GM18858 (cell line): Measurements from ENCODE around the gene PHIP.

Source experiments
- ATAC-seq: cut with Tn5 transposase; IDR thresholded peaks from one replicate; pipeline ENCODE4 v1.9.1; 2021; ENCODE audit not compliant: unreplicated experiment

The PHIP gene

GRCh38 chr6:79011940-79012339 is 66.1 kb downstream of the PHIP start:
- ATAC-seq = no peak

DNA sequence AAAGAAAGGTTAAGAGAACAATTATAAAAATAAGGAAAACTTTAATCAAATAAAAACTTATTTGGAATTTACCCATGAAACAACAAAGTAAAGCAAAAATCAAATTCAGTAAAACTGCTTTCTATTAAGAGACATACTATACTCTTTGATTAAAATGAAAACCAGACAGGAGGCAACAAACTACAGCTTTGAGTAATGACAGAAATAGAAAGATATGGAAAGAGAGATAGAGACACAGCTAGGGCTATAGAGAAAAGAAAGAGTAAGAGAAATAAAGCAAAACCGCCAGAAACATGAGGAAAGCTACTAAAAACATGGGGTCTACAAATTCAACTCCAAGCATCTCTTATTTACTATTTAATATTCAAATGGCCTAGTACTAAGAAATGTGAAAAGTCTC is 67.6 kb downstream of the PHIP start:
- ATAC-seq = no peak

GRCh38 chr6:79009819-79010218 is 68.2 kb downstream of the PHIP start:
- no peak for ATAC-seq

GRCh38 chr6:79005497-79005896 is 72.6 kb downstream of the PHIP start:
- no peak for ATAC-seq

DNA sequence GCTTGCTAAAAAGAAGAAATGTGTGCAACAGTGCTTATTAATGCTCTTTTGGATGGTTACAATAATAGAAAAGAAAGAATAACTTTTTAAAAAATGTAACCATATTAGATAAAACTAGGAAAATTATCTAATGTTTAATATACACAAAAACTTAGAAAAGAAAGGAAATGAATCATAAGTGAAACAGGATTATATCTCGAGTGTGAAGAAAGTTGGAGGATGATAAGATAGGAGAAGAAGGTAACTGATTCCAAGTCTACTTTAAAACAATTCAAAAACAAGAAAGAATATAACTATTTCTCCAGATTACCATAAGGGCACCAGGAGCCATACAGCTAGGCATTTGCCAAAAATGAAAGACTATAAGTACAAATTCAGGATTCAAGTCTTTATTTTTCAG is 73.0 kb downstream of the PHIP start:
- ATAC-seq = no peak

DNA sequence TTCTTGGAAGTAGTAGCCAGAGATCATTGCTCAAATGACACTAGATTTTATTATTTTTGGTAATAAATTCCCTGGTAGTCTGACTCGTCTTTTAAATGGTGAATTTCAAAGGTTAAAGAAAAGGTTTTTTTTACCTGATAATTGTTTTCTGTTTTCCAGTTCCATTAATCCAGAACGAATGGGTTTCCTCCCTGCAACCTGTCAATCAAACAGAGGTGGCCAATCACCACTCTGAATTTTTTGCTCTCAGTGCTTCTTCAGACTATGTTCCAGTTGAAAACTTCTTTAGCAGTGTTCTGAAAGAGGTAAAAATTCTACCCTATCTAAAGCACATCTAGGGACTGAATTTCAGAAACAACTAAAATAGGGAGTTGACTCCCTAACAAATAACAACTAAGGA is 73.8 kb downstream of the PHIP start:
- ATAC-seq = no peak

DNA sequence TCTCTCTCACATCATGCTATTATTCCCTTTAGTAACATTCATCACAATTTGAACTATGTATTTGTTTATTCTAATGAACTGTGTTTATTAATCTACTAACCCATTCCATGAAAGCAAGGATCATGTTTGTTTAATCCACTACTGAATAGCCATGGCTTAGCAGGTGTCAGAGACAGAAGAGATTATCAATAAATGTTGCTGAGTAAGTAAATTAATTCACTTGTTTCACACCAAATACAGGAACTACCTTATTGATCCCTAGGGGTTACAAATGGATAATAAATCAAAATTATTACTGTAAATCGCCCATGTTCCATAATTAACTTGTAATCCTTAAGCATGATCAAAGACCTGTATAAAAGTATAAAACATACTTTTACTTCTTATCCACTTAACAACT is 76.6 kb downstream of the PHIP start:
- ATAC-seq = no peak

- no peak for ATAC-seq
Observed at GRCh38 chr6:78999737-79000136, 78.3 kb downstream of the PHIP start.

DNA sequence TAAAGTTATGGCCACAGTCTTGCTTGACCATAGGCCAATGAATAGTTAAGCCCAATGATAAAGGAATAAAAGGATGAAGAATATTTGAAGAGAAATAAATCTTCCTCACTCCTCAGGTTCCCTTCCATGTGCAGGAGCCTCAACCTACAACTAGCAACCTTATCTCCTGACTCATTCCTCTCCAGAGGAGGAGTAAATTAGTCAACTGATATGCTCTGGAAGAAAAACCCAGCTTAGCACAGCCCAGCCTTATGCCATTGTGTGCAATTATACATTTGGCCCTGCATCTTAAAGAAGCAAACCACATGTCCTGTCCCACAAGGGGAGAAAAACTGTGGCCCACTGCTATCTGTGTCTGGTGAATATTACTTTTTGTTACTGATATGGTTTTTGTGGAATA is 82.1 kb downstream of the PHIP start:
- no peak for ATAC-seq

GRCh38 chr6:78995346-78995745 is 82.7 kb downstream of the PHIP start:
- no peak for ATAC-seq

GRCh38 chr6:78993955-78994354 is 84.1 kb downstream of the PHIP start:
- no peak for ATAC-seq

DNA sequence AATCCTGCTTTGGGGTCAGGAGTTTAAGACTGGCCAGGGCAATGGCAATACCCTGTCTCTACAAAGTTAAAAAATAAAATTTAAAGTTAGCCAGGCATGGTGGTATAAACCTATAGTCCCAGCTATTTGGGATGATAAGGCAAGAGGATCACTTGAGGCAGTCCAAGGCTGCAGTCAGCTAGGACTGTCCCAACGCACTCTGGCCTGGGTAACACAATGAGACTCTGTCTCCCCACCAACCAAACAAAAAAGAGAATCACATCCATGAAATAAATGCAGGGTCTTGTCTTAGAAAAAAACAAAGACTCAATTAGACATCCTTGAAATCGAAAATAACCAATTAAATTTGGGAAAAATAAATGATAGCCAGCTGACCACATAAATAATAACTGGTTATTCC is 88.9 kb downstream of the PHIP start:
- no peak for ATAC-seq

- no peak for ATAC-seq
Observed at GRCh38 chr6:78986161-78986560, 91.9 kb downstream of the PHIP start.

DNA sequence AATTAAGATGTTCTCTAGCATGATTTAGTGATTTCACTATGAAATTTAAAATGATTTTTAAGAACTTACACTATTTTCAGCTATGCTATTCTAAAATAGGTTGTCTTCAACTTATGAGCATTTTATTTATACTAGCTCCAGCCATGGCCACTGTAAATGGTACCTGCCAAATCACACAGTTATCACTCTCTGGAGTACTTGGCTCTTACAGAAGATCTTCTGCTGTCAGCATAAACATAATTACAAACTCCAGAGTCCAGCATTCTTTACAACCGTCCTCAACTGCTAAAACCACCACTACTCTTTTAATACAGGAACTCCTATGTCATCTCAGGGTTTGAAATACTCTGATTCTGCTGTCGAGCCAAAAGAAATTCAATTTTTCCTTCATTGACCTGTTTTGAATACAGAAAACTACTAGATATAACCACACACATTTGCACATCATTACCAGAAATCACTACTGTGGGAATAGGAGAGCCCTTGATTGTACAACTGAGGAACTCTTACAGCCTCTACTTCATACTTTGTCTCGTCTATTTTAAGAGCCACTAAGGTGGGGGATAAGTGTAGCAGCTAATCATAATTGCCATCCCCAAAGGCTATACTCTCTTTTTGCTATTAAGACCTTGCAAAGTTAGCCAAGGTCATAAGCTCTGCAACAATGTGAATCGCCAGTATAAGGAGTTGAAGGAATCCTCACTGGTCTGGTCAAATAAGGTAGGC is 93.7 kb downstream of the PHIP start:
- no peak for ATAC-seq

DNA sequence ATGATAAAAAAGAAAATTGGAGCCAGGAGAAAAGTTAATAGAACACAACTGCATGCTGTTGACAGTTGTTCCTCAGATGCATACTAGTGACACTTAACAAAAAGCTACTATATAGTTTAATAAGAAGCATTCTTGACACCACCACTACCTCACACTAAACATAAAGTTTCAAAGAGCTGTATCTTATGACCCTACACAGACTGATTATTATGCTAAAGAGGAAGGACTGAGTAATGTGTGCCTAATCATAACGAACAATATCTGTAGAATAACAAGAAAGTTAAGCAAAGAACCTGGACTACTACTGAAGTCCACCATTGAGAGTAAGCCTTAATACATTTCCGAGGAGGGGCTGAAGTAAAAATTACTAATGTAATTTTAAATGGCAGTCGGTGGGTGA is 110.9 kb downstream of the PHIP start:
- no peak for ATAC-seq

- no peak for ATAC-seq
Observed at GRCh38 chr6:78966542-78966941, 111.5 kb downstream of the PHIP start.

DNA sequence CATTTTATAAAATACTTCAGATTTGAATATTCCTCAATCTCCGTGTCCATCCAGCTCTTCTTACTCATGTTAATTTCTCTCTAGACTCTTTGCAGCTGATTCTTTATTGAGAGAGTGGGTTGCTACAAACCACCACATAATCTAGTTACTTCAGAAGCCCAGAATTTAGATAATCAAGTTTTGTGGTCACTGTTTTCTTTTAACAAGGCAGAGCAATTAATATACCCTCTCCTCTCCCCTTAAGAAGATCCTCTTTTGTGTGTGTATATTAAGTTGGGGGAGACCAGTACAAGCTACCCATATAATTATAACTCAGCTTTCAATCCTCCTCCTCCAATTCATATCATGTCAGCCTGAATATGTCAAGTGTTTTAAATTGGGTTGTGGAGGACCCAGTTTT is 115.6 kb downstream of the PHIP start:
- no peak for ATAC-seq

DNA sequence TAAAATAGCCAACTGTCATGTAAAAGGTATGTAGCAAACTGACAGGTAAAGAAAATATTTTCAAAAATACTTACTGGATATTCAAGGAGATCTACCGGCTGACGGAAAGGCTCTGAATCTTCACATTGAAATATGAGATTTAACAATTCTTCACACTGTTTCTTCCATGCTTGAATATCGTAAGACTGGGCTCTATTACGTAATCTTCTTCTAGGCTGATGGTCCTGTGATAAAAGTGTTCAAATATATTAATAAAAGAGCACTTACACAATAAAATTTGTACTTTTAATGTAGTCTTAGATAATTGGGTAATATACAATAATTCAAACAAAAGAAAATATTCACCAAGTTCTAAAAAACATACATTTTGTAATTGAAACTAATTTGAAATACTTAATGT is 123.3 kb downstream of the PHIP start:
- ATAC-seq = no peak

DNA sequence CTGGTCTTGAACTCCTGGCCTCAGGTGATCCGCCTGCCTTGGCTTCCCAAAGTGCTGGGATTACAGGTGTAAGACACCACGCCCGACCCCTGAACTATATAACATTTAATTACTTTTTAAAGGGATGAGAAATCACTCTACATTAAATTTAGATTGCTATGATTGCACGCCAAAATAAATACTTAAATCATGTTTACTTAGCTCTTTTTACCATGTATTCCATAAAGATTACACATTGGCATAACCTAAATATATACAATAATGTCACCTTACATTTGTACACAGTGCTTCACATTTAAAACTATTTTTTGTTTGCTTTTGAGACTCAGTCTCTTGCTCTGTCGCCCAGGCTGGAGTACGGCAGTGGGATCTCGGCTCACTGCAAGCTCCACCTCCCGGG is 124.3 kb downstream of the PHIP start:
- ATAC-seq = no peak

GRCh38 chr6:78952362-78952761 is 125.7 kb downstream of the PHIP start:
- ATAC-seq = no peak

DNA sequence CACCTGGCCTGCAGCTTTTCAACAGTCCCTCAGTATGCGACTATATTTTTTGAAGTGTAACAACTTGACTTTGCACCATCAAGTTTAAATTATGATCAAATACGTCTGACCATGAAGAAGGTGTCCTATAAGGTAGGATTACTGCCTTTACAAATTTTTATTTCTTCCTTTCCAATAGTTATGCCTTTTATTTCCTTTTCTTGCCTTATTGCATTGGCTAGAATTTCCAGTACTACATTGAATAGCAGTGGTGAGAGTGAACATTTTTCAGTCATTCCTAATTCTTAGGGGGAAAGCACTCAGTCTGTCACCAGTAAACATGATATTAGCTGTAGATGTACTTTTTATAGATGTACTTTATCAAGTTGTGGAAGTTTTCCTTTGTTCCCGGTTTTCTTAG is 129.3 kb downstream of the PHIP start:
- no peak for ATAC-seq

GRCh38 chr6:78947962-78948361 is 130.1 kb downstream of the PHIP start:
- no peak for ATAC-seq

DNA sequence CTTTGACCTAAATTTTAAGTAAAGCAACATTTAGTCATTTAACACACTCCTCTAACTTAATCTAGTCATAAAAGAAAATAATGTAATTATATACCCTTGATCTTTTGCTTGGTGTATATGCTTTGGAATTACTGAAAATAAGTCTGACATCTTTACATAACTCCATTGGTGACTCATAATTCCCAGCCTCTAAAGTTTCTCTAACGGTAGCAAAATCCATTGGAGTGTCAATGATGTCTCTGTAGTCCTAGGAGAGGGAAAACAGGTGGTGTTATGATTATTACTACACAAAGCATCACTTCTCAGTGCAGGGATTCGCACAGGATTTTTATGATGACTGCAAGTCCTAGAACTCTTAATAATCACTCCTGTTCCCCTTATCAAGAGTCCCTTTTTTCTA is 130.5 kb downstream of the PHIP start:
- ATAC-seq = no peak
